Measurements from ENCODE around the gene NAGLU. TPM values are rescaled to one million over a fixed set of nuclear protein-coding genes. Genes with fewer than 3 reads are reported as not detected.

NAGLU gene
- total and polyA plus RNA-seq, 2 of the 13 experiments (the other 11 are each of a cell fraction or from before 2014, with no cell fraction given): 28.2 to 40.1 TPM

DNA sequence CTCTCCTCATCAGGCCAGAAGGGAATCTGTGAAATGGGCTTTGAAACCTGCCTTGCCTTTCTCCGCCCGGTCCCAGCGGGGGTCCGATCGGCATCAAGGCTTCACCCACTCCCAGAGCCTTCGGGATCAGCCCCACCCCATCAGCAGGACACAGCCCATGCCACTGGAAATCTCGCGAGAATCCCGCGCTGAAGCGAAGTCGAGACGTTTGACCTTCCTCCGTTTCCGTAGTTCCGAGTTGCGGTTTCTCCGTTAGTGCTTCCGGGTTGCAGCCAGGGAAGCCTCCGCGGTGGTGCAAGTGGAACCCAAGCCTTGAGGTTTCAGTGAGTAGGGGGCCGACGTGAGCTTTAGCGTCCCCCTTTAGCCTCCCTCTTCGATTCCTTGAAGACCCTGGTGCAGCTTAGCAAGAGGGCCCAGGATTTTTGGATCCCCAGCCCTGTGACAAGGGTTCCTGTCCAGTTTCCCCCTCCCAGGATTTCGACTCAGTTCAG lies 25.9 kb downstream of the NAGLU start, which contains the start of gene COASY (continued):
- TF ChIP-seq CEBPZ (IDR thresholded peaks at IDR 0.05; ENCODE audit: low read length): no peak
- TF ChIP-seq, protein P1, sequence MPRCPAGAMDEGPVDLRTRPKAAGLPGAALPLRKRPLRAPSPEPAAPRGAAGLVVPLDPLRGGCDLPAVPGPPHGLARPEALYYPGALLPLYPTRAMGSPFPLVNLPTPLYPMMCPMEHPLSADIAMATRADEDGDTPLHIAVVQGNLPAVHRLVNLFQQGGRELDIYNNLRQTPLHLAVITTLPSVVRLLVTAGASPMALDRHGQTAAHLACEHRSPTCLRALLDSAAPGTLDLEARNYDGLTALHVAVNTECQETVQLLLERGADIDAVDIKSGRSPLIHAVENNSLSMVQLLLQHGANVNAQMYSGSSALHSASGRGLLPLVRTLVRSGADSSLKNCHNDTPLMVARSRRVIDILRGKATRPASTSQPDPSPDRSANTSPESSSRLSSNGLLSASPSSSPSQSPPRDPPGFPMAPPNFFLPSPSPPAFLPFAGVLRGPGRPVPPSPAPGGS (CRISPR knock-in tag; IDR thresholded peaks at IDR 0.05): peak; percentile 23; the same call in 1 of the 2 replicates
- TF ChIP-seq ZNF556 (CRISPR knock-in tag; IDR thresholded peaks at IDR 0.05; ENCODE audit: borderline replicate concordance): peak; percentile 66
- TF ChIP-seq HES4 (CRISPR knock-in tag; IDR thresholded peaks at IDR 0.05; ENCODE audit: borderline replicate concordance): peak; percentile 35; the same call in 1 of the 2 replicates
- peak; percentile 49; the same call in 1 of the 2 replicates for TF ChIP-seq EED (CRISPR knock-in tag; IDR thresholded peaks at IDR 0.05)
- peak; percentile 75 for TF ChIP-seq ZNF792 (CRISPR knock-in tag; IDR thresholded peaks at IDR 0.05)
- TF ChIP-seq ZNF646 (CRISPR knock-in tag; IDR thresholded peaks at IDR 0.05): no peak
- TF ChIP-seq ZNF501 (CRISPR knock-in tag; IDR thresholded peaks at IDR 0.05): peak; percentile 86; the same call in 1 of the 2 replicates
- peak; percentile 80; the same call in 1 of the 2 replicates for TF ChIP-seq ZZZ3 (CRISPR knock-in tag; IDR thresholded peaks at IDR 0.05; ENCODE audit: borderline replicate concordance)
- TF ChIP-seq MED1 (CRISPR knock-in tag; IDR thresholded peaks at IDR 0.05): peak; percentile 83
- no peak for TF ChIP-seq MTA3 (CRISPR knock-in tag; IDR thresholded peaks at IDR 0.05)
- no peak for TF ChIP-seq ZBTB8A (CRISPR knock-in tag; IDR thresholded peaks at IDR 0.05; ENCODE audit: borderline replicate concordance, low read depth)
- TF ChIP-seq GZF1 (CRISPR knock-in tag; IDR thresholded peaks at IDR 0.05): no peak
- 0 out of 2 replicates have a peak, but pooled peaks have one; percentile 76 for TF ChIP-seq ZNF766 (CRISPR knock-in tag; IDR thresholded peaks at IDR 0.05; ENCODE audit: borderline replicate concordance)
- TF ChIP-seq SMARCC2 (IDR thresholded peaks at IDR 0.05): no peak
- no peak for TF ChIP-seq SKIL (CRISPR knock-in tag; IDR thresholded peaks at IDR 0.05; ENCODE audit: borderline replicate concordance)

Data from HepG2 (cell line).